Hepatocyte (in vitro differentiated cells): ENCODE results near the gene XRCC5.

Experiments used
- CTCF ChIP-seq: fragments of 200-600 bp; sonication (generic); IDR thresholded peaks from 2 replicates; pipeline ENCODE4 v1.5.1; 2016; ENCODE audit warnings: antibody characterized with exemption, mild to moderate bottlenecking; ENCODE audit not compliant: poor library complexity
- EZH2 ChIP-seq: fragments of 200-600 bp; sonication (generic); IDR thresholded peaks from 2 replicates; pipeline ENCODE4 v1.6.1; 2016; ENCODE audit warnings: antibody characterized with exemption, mild to moderate bottlenecking, borderline replicate concordance
- EZH2phosphoT487 ChIP-seq: fragments of 200-600 bp; sonication (generic); IDR thresholded peaks from one replicate; pipeline ENCODE4 v1.6.1; 2018; ENCODE audit warnings: antibody characterized with exemption, mild to moderate bottlenecking, low read depth, moderate library complexity; ENCODE audit not compliant: unreplicated experiment, severe bottlenecking

DNA sequence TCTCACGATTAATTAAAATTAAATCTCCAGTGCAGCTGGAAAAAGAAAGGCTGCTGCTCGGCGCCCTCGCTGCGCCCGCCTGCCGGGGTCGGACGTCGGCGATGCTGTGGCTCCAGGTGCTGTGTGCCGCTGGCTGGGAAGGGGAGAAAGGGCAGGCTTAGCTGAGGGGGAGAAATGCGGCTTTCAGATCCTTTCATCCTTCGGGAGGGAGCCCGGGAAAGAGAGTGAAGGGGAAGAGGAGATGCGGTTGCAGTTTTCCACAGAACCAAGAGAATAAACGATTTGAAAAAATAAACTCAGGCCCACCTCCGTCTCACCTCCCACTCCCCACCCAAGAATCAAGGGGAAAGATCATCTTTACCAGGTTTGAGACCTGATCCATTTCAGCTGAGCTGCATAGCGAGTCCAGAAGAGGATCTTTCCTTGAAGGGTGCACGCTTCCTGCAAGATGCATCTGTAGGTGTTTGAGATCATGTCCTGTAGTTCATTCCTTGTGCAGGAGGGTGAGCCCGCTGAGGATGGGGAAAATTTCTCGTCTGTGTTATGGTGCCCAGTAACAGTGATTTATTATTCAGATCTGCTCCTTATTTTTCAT, 26.9 kb upstream of the XRCC5 start:
- no peak for TF ChIP-seq CTCF
- TF ChIP-seq EZH2phosphoT487: no peak
- no peak for TF ChIP-seq EZH2
